Ishikawa (cell line): ENCODE measurements around the gene PTPN18.

Experiments
- CEBPB ChIP-seq: IDR thresholded peaks from 2 replicates; pipeline ENCODE4 v1.6.1; 2012
- CREB1 ChIP-seq: IDR thresholded peaks from 2 replicates; pipeline ENCODE4 v1.6.1; 2012; ENCODE audit warnings: low read depth
- EGR1 ChIP-seq: IDR thresholded peaks from 2 replicates; pipeline ENCODE4 v1.6.1; 2012
- EP300 ChIP-seq: IDR thresholded peaks from 2 replicates; pipeline ENCODE4 v1.6.1; 2012; ENCODE audit warnings: borderline replicate concordance
- FOXM1 ChIP-seq: IDR thresholded peaks from 2 replicates; pipeline ENCODE4 v1.6.1; 2012; ENCODE audit warnings: low read depth, borderline replicate concordance
- MAX ChIP-seq: IDR thresholded peaks from 2 replicates; pipeline ENCODE4 v1.6.1; 2012
- NFIC ChIP-seq: IDR thresholded peaks from 2 replicates; pipeline ENCODE4 v1.6.1; 2012
- RAD21 ChIP-seq: IDR thresholded peaks from 2 replicates; pipeline ENCODE4 v1.6.1; 2012; ENCODE audit warnings: low read depth
- REST ChIP-seq: IDR thresholded peaks from 2 replicates; pipeline ENCODE4 v1.6.1; 2012; ENCODE audit warnings: low read depth, mild to moderate bottlenecking
- TAF1 ChIP-seq: IDR thresholded peaks from 2 replicates; pipeline ENCODE4 v1.6.1; 2012; ENCODE audit warnings: low read depth, mild to moderate bottlenecking
- TCF12 ChIP-seq: IDR thresholded peaks from 2 replicates; pipeline ENCODE4 v1.6.1; 2012; ENCODE audit warnings: low read depth
- TEAD4 ChIP-seq: IDR thresholded peaks from 2 replicates; pipeline ENCODE4 v1.6.1; 2012
- YY1 ChIP-seq: IDR thresholded peaks from 2 replicates; pipeline ENCODE4 v1.6.1; 2012; ENCODE audit warnings: low read depth
- ZBTB7A ChIP-seq: IDR thresholded peaks from 2 replicates; pipeline ENCODE4 v1.6.1; 2012; ENCODE audit warnings: low read depth

GRCh38 chr2:130313812-130314334, 42.0 kb upstream of the PTPN18 start:
- TF ChIP-seq ZBTB7A (no peak), EGR1 (no peak), YY1 (no peak), MAX (no peak), NFIC (no peak), CEBPB (no peak), REST (no peak), FOXM1 (no peak), CREB1 (no peak), EP300 (no peak), RAD21 (no peak), TEAD4 (no peak), TAF1 (no peak), TCF12 (no peak)
